ENCODE measurements around the gene IGF1R.

DNA sequence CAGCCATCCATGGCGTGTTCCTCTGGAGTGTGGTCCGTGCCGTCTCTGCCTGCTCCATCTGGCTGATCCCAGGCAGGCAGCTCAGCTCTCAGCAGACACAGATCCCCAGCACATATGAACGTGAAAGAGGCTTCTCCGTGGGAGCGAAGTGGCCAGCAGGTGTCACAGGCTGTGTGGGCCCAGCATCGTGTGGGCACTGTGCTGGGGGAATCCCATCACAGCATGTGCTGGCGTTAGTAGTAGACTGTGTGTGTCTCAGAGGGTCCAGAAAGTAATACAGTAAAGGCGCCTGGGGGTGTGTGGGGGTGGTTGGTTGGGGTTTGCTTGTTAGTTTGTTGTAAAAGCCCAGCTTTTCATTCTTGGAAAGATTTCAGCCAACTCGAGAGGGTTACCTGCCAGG, 147.6 kb downstream of the IGF1R start:
- TF ChIP-seq JUN (CRISPR knock-in tag; IDR thresholded peaks at IDR 0.05) (no peak), CTCF (IDR thresholded peaks at IDR 0.05) (no peak), NR1H2 (CRISPR knock-in tag; IDR thresholded peaks at IDR 0.05) (no peak), MLX (CRISPR knock-in tag; IDR thresholded peaks at IDR 0.05) (no peak), ZNF317 (CRISPR knock-in tag; IDR thresholded peaks at IDR 0.05; ENCODE audit: borderline replicate concordance, low read depth) (no peak)
- TF ChIP-seq, protein P1, sequence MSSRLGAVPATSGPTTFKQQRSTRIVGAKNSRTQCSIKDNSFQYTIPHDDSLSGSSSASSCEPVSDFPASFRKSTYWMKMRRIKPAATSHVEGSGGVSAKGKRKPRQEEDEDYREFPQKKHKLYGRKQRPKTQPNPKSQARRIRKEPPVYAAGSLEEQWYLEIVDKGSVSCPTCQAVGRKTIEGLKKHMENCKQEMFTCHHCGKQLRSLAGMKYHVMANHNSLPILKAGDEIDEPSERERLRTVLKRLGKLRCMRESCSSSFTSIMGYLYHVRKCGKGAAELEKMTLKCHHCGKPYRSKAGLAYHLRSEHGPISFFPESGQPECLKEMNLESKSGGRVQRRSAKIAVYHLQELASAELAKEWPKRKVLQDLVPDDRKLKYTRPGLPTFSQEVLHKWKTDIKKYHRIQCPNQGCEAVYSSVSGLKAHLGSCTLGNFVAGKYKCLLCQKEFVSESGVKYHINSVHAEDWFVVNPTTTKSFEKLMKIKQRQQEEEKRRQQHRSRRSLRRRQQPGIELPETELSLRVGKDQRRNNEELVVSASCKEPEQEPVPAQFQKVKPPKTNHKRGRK (CRISPR knock-in tag; IDR thresholded peaks at IDR 0.05; ENCODE audit: borderline replicate concordance): no peak

All from WTC11 (cell line).